ENCODE data around the gene TMEM141.
"Not testable (repeated sequence)": the region's sequence is repeated elsewhere in the genome, so short reads cannot be mapped to it uniquely, and the experiment has no call there.

TMEM141 gene

DNA sequence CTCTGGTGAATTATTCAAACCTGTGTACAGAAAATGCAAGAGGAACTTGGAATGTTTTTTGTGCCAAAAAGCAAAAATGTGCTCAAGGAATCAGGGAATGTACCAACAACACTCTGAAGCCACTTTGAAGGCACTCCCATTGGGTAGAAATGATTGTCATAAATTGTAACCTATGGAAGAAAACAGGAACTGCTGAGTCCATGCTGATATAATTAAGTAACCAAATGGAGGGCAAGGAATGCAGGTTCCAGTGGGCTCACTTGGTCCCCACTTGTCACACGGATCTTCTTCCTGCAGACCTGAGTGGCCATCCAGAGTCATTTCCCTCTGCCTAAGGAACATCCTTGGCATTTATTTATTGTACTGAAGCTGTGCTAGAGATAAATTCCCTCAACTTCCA lies 39.9 kb upstream of the TMEM141 start:
- Mint-ChIP-seq H3K27ac (no peak overlapping the region), H3K27me3 (peaks cover 44% of the 10 kb centered on the region), H3K36me3 (ENCODE audit: low read depth) (peaks cover 3% of the 10 kb centered on the region), H3K4me1 (ENCODE audit: low read depth) (peaks cover 6% of the 10 kb centered on the region), H3K9me3 (peaks cover 17% of the 10 kb centered on the region), H3K4me3 (no peak overlapping the region)
- no peak for DNase-seq

DNA sequence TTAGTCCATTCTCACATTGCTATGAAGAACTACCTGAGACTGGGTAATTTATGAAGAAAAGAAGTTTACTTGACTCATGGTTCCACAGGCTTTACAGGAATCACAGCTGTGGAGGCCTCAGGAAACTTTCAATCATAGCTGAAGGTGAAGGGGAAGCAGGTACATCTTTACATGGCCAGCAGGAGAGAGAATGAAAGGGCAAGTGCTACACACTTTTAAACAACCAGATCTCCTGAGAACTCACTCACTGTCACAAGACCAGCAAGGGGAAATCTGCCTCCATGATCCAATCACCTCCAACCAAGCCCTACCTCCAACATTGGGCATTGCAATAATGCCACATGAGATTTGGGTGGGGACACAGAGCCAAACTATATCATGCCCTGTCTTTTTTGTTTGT lies 39.3 kb upstream of the TMEM141 start:
- DNase-seq, result no peak
- H3K4me1 Mint-ChIP-seq (ENCODE audit: low read depth), result peaks cover 6% of the 10 kb centered on the region
- no peak overlapping the region for H3K4me3 Mint-ChIP-seq
- H3K27me3 Mint-ChIP-seq, result peaks cover 48% of the 10 kb centered on the region
- H3K27ac Mint-ChIP-seq, result no peak overlapping the region
- peaks cover 3% of the 10 kb centered on the region for H3K36me3 Mint-ChIP-seq (ENCODE audit: low read depth)
- H3K9me3 Mint-ChIP-seq, result peaks cover 17% of the 10 kb centered on the region

DNA sequence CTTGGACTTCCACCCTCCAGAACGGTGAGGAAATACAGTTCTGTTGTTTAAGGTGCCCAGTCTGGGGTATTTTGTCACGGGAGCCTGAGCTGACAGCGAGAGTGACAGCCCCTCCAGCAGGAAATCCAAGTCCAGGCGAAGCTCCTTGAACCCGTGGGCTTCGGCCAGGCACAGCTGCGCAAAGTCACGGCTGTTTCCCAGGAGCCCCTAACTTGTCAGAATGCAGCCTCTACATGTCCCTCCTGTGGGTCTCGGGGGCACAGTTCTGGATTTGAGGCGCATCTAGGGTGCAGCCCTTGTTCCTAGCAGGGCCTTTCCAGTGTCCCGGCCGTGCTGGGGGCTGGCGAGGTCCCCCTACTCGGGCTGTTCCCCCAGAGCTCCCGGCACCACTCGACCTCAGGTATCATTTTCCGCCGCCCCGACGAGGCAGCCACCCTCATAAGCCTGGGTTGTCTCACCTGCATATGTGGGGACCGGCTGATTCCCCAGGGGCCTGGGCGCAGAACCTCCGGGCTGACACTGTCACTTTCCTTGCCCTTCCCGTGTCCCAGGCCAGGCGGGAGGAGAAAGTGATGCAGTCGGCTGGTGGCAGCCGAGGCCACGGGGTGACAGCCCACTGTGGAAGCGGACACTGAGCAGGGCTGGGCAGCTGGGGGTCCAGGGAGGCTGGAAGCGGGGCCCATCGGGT lies 37.6 kb upstream of the TMEM141 start:
- no peak overlapping the region for H3K27ac Mint-ChIP-seq
- peaks cover 17% of the 10 kb centered on the region for H3K9me3 Mint-ChIP-seq
- no peak for DNase-seq
- H3K4me3 Mint-ChIP-seq, result no peak overlapping the region
- peaks cover 6% of the 10 kb centered on the region for H3K4me1 Mint-ChIP-seq (ENCODE audit: low read depth)
- peaks cover 3% of the 10 kb centered on the region for H3K36me3 Mint-ChIP-seq (ENCODE audit: low read depth)
- peaks cover 38% of the 10 kb centered on the region for H3K27me3 Mint-ChIP-seq

DNA sequence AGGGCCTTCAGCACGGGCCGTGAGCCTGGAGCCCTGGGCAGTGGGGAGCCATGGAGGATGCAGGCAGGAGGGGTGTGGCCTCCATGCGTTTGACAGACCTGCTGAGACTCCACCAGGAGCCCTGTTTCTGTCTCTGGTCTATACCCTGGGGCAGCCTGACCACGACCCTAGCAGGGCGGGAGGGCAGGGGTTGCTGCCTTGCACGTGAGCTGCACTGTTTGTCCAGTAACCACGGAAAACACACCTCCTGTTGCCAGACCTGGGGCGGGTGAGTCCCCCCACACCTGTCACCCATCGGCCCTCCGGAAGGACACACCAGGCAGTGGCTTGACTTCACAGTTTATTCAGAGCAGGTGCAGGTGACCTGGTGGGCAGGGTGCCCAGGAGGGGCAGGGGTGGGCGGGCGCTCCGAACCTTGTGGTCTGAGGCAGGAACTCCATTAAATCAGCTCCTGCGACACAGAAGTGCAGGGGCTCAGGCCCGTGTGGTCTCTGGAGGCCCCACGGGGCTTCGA lies 37.0 kb upstream of the TMEM141 start:
- peaks cover 36% of the 10 kb centered on the region for H3K27me3 Mint-ChIP-seq
- peaks cover 6% of the 10 kb centered on the region for H3K4me1 Mint-ChIP-seq (ENCODE audit: low read depth)
- no peak overlapping the region for H3K27ac Mint-ChIP-seq
- H3K4me3 Mint-ChIP-seq, result no peak overlapping the region
- H3K9me3 Mint-ChIP-seq, result peaks cover 17% of the 10 kb centered on the region
- peaks cover 3% of the 10 kb centered on the region for H3K36me3 Mint-ChIP-seq (ENCODE audit: low read depth)
- no peak for DNase-seq

DNA sequence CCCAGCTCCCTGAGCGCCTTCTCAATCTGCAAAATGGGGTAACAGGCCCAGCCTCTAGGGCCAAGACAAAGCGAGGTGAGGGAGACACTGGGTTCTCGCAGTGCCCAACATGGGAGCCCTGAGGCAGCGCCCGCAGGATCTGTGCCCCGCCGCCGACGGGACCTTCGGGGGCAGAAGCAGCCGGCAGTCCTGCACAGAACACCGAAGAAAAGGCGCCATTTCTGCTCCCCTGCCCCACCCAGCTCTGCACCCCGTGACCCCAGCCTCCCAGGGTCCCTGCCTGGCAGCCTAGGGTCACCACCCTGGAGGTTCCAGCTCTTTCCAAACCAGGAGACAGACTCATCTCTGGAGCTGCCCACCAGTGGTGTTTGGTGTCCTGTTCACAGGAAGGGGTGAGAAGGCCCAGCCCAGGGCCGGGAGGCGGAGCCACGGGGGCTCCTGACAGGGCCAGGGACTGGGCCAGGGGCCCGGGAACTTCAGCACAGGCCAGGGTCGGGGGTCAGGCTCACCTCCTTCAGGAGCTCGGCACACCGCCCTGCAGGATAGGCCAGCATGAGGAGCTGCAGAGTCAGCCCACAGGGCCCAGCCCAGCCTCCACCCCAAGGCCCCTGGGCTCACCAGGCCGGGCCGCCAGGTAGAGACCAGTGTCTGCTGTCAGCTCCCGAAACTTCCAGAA lies 36.4 kb upstream of the TMEM141 start:
- Mint-ChIP-seq H3K36me3 (ENCODE audit: low read depth) (peaks cover 3% of the 10 kb centered on the region), H3K27me3 (peaks cover 30% of the 10 kb centered on the region), H3K4me3 (no peak overlapping the region), H3K9me3 (peaks cover 17% of the 10 kb centered on the region), H3K4me1 (ENCODE audit: low read depth) (peaks cover 6% of the 10 kb centered on the region), H3K27ac (no peak overlapping the region)
- DNase-seq, result no peak

DNA sequence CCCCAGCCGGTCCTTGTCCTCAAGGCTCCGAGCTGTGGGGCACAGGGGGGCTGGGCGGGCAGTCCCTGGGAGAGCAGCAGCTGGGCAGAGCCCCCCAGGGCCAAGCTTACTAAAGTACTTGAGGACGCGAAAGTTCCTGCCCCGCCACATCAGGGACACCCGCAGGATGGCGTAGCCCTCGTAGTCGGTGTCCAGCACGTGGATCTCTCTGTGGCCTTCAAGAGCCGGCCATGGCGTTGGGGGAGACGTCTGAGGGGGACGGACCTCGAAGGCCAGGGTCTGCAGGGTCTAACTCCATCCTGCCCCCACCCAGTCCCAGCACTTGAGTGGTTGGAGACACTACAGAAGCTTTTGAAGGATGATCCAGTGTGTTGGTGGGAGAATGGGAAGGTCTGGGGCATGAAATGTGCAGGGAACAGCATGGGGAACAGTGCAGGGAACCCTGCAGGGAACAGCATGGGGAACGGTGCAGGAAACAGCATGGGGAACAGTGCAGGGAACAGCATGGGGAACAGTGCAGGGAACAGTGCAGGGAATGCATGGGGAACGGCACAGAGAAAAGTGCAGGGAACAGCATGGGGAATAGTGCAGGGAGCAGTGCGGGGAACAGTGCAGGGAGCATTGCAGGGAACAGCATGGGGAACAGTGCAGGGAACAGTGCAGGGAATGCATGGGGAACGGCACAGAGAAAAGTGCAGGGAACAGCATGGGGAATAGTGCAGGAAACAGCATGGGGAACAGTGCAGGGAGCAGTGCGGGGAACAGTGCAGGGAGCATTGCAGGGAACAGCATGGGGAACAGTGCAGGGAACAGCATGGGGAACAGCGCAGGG lies 35.6 kb upstream of the TMEM141 start:
- H3K4me1 Mint-ChIP-seq (ENCODE audit: low read depth); H3K27ac Mint-ChIP-seq; DNase-seq; H3K36me3 Mint-ChIP-seq (ENCODE audit: low read depth); H3K4me3 Mint-ChIP-seq: not testable (repeated sequence)
- Mint-ChIP-seq H3K27me3 (peaks cover 30% of the 10 kb centered on the region), H3K9me3 (peaks cover 17% of the 10 kb centered on the region)

DNA sequence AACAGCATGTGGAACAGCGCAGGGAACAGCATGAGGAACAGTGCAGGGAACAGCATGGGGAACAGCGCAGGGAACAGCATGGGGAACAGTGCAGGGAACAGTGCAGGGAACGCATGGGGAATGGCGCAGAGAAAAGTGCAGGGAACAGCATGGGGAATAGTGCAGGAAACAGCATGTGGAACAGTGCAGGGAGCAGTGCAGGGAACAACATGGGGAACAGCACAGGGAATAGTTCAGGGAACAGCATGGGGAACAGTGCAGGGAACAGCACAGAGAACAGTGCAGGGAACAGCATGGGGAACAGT lies 35.1 kb upstream of the TMEM141 start:
- Mint-ChIP-seq H3K9me3 (peaks cover 17% of the 10 kb centered on the region), H3K4me3 (no peak overlapping the region), H3K27me3 (peaks cover 32% of the 10 kb centered on the region), H3K27ac (no peak overlapping the region), H3K36me3 (ENCODE audit: low read depth) (peaks cover 3% of the 10 kb centered on the region), H3K4me1 (ENCODE audit: low read depth) (no peaks in the 10 kb centered on the region)
- no peak for DNase-seq

DNA sequence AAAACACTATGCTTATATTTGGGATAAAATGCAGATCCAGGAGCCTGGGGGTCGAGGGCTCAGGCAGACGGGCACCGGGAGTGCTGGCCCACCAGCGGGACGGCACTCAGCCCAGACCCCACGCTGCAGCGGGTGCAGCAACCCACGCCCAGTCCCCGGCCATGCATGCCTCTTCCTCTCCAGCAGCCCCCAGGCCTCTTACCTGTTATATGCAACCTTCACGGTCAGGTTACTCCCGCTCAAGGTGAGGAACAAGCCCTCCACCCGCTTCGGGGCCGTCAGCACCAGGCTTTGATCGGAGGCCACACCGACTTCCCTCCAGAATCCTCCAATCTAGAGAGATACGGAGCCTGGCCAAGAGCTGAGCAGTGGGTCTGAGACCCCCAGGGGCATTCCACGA lies 34.3 kb upstream of the TMEM141 start:
- Mint-ChIP-seq H3K4me3 (no peak overlapping the region), H3K36me3 (ENCODE audit: low read depth) (peaks cover 3% of the 10 kb centered on the region), H3K4me1 (ENCODE audit: low read depth) (no peaks in the 10 kb centered on the region), H3K27me3 (peaks cover 32% of the 10 kb centered on the region), H3K9me3 (peaks cover 12% of the 10 kb centered on the region), H3K27ac (no peak overlapping the region)
- DNase-seq, result no peak

DNA sequence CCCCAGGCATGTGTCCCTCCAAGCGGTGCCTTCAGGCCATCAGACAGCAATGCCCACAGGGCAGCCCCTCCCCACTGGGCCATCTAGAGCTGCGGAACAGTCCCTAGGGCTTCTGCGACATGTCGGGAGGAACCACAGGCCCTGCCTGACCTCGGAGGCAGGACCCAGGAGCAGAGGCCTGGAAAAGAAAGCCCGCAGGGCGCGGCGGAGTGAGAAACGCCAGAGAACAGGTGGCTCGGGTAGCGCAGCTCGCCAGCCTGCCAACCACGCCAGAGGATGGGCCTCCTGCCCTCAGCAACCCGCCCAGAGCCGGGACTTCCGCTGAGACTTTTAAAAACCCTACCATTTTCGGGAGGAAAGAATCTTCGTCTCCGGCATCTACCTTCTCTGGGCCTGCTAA lies 33.8 kb upstream of the TMEM141 start:
- no peak overlapping the region for H3K27ac Mint-ChIP-seq
- H3K9me3 Mint-ChIP-seq, result peaks cover 7% of the 10 kb centered on the region
- DNase-seq, result no peak
- peaks cover 27% of the 10 kb centered on the region for H3K27me3 Mint-ChIP-seq
- H3K4me1 Mint-ChIP-seq (ENCODE audit: low read depth), result no peaks in the 10 kb centered on the region
- peaks cover 2% of the 10 kb centered on the region for H3K36me3 Mint-ChIP-seq (ENCODE audit: low read depth)
- H3K4me3 Mint-ChIP-seq, result no peak overlapping the region

DNA sequence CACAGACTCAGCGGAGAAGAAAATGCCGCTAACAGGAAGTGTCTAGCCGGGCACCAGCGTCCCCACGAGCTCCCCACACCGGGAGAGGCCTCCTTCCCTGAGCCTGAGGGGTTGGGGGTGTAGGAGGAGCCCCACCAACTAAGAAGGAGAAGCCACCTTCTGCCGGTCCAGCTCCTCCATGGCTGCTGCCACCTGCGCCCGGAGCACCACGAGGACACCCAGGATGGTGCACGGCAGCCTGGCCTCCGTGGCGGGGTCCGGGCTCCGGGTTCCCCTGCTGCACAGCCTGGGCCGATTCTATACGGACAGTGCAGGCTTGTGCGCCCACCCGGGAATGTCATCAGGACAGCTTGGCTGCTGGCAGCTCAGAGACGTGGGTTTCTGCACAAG lies 33.4 kb upstream of the TMEM141 start:
- H3K4me3 Mint-ChIP-seq, result no peak overlapping the region
- H3K9me3 Mint-ChIP-seq, result peaks cover 3% of the 10 kb centered on the region
- peaks cover 25% of the 10 kb centered on the region for H3K27me3 Mint-ChIP-seq
- no peak for DNase-seq
- no peak overlapping the region for H3K27ac Mint-ChIP-seq
- H3K36me3 Mint-ChIP-seq (ENCODE audit: low read depth), result no peaks in the 10 kb centered on the region
- no peaks in the 10 kb centered on the region for H3K4me1 Mint-ChIP-seq (ENCODE audit: low read depth)

DNA sequence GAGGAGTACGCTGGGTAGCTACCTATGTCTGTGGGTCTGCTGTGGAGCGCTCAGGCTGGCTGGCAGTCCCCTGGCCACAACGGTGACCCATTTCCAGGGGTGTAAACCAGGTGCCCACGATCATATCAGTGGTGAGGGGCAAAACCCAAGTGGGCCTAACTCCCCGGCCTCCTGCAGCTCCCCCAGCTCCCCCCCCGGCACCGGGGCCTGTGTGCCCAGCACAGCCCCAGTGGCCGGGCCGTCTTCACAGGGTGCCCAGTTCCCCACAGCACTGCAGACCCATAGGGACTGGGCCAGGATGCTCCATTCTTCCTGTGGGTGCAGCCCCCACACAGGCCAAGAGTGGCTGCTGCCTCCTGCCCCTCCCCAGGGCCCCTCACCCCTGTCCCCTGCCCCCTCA lies 32.1 kb upstream of the TMEM141 start:
- Mint-ChIP-seq H3K9me3 (peaks cover 2% of the 10 kb centered on the region), H3K27ac (no peak overlapping the region), H3K4me1 (ENCODE audit: low read depth) (no peaks in the 10 kb centered on the region), H3K36me3 (ENCODE audit: low read depth) (no peaks in the 10 kb centered on the region), H3K4me3 (no peak overlapping the region), H3K27me3 (peaks cover 29% of the 10 kb centered on the region)
- no peak for DNase-seq

DNA sequence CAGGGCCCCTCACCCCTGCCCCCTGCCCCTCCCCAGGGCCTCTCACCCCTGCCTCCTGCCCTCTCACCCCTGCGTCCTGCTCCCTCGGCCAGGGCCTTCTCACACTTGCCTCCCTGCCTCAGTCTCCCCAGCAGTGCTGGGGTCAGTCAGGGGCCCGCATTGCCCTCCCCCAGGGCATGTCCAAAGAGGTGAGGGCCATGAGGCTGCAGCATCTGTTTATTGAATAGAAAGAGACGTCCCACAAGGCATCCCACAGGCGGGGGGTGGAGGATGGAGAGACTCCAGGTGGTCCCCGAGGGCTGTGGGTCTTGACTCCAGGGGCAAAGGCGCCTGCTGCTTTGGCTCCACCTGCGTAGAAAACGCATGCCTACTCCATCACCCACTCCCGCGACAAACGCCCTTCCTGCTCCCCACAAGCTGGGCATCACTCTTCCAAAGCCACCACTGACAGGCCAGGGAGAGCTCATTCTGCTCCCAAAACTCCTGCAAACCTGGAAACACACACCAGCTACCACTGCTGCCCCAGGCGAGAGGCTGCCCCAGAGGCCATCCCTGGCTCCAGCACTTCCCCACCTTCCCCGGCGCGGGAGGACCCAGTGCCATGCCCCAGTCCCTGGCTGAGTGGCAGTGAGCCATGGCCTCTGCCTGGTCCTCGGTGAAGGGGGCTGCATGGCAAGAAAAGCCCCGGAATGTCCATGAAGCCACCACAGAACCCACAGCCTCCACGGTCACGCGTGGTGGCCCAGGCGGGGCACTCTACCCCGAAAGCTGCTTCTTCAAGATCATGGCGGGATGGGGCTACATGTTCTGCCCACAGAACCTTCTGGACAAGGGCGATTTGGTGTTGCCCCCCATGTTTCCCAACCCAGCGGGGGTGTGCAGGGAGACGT lies 31.5 kb upstream of the TMEM141 start:
- no peak overlapping the region for H3K27ac Mint-ChIP-seq
- no peak for DNase-seq
- H3K4me1 Mint-ChIP-seq (ENCODE audit: low read depth), result no peaks in the 10 kb centered on the region
- peaks cover 30% of the 10 kb centered on the region for H3K27me3 Mint-ChIP-seq
- H3K4me3 Mint-ChIP-seq, result no peak overlapping the region
- peaks cover 2% of the 10 kb centered on the region for H3K9me3 Mint-ChIP-seq
- H3K36me3 Mint-ChIP-seq (ENCODE audit: low read depth), result no peaks in the 10 kb centered on the region

DNA sequence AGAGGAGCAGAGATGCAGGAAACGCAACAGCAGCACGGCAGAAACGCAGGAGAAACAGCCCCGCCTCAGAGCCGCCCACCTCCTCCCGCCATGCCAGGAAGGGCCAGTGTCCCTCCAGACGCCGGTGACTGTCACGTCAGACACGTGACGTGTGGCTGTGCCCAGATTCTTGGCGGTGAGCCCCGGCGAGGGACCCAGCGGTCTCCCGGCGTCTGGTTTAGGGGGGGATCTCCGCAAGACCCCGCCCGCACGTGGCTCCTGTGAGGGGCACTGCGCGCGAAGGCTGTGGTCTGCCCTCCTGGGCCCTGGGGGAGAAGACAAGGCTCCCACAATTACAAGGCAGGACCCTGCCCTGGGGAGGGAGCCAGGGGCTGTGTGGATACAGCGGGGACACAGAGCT lies 30.7 kb upstream of the TMEM141 start:
- Mint-ChIP-seq H3K9me3 (peaks cover 2% of the 10 kb centered on the region), H3K4me3 (no peak overlapping the region), H3K4me1 (ENCODE audit: low read depth) (no peaks in the 10 kb centered on the region), H3K36me3 (ENCODE audit: low read depth) (no peaks in the 10 kb centered on the region), H3K27me3 (peaks cover 29% of the 10 kb centered on the region), H3K27ac (no peak overlapping the region)
- no peak for DNase-seq

DNA sequence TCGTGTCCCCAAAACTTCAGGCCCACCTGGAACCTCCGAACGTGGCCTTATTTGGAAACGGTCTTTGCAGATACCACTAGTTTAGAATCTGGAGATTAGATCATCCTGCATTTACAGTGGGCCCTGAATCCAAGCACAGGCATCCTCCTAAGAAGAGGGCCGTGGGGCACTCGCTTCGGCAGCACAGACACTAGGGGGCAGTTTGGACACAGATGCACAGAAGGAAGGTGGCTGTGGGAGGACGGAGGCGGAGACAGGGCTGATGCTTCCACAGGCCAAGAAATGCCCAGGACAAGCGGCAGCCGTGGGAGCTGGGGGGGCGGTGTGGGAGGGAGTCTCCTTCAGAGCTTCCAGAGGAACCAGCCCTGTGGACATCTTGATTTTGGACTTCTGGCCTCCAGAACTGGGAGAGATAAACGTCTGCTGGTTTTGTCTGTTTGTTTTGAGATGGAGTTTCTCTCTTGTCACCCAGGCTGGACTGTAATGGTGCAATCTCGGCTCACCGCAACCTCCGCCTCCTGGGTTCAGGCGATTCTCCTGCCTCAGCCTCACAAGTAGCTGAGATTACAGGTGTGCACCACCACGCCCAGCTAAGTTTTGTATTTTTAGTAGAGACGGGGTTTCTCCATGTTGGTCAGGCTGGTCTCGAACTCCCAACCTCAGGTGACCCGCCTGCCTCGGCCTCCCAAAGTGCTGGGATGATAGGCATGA lies 30.2 kb upstream of the TMEM141 start:
- H3K4me1 Mint-ChIP-seq (ENCODE audit: low read depth); H3K27ac Mint-ChIP-seq; H3K36me3 Mint-ChIP-seq (ENCODE audit: low read depth); DNase-seq; H3K9me3 Mint-ChIP-seq; H3K4me3 Mint-ChIP-seq: not testable (repeated sequence)
- peaks cover 25% of the 10 kb centered on the region for H3K27me3 Mint-ChIP-seq

Measured in activated T-cell treated with anti-CD3 and anti-CD28 coated beads, Interleukin-2, amount 50 U/mL, for 24 hours (primary cell).